Measurements from ENCODE around the gene C11orf24. TPM values are rescaled to one million over a fixed set of nuclear protein-coding genes. Genes with fewer than 3 reads are reported as not detected.

Gene C11orf24
- total RNA-seq, 1 donor from 2014 or later, result 20.8 TPM

DNA sequence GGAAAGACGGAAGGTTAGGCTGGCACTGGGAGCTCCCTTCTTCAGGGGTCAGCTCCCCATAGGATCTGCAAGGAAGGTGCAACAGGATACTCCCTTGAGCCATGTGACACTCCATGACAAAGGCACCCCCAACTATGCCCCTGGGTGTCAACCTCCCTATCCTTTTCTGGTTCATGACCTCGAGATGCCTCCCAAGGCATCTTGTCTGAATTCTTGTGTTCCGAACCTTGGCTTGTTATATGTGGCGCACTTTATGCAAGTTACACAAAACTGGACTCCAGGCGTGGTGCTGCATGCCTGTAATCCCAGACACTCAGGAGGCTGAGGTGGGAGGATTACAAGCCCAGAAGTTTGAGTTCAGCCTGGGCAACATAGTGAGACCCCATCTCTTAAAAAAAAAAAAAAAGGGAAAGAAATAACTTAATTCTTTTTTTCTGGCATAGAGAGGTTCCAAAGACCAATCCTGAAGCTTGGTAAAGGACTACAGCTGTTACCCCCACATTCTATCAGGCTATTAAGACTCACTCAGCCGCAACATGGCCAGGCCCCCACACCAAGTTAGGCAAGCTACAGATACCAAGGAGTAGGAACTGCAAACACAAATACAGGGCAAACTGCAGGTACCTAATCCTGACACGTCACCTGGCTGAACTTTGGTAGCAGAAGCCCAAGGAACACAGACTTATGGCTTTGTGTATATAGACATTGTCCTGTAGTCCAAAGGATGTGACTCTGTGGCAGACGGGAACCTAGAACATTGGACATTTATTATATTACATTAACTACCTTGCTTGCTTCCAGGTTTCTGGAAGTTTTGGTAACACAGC, 1.4 kb downstream of the C11orf24 start:
- DNase-seq (ENCODE audit: low read depth), result no peak

DNA sequence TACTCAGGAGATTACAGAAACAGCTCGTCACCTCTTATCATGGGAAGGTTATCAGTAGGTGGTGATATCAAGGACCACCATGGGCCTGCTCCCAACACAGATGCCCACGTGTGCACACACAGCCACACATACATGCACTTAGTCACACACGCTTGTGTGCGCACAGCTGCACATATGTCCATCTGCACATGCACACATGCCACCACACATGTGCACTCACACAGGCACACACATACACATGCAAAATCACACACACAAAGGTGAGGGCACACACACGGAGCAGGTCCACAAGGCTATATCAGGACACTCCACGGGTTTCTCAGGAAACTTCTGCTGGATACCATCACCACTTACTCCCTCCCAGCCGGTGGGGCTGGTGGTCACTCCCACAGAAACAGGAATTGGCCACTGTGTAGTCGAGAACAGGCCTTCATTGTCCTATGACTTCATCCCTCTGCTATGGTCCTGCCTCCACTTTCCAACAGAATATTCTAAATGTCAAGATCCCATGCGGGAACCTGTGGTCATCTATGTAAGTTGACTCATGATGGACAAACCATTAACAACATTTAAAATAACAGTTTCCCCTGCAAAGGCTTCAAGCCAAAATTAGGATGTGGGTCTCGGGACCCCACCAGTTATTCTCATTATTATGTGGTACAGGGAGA, 2.2 kb downstream of the C11orf24 start:
- DNase-seq (ENCODE audit: low read depth), result peak; percentile 54

DNA sequence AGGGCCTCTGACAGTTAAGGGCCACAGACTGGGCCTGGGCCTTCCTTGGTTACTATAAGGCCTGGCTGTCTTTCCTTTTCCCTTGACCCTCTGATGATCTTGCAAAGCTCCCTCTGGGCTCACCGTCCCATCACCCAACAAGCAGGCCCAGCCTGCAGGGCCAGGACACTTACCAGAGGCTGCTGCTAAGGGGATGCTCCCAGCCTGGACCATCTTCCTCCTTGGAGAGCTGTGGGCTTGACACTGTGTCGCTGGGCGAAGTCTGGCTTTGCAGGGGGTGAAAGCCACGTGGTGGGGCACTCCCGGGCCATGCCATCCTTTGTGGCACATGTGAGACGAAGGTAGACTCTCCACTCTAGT, 3.9 kb downstream of the C11orf24 start:
- no peak for DNase-seq (ENCODE audit: low read depth)

DNA sequence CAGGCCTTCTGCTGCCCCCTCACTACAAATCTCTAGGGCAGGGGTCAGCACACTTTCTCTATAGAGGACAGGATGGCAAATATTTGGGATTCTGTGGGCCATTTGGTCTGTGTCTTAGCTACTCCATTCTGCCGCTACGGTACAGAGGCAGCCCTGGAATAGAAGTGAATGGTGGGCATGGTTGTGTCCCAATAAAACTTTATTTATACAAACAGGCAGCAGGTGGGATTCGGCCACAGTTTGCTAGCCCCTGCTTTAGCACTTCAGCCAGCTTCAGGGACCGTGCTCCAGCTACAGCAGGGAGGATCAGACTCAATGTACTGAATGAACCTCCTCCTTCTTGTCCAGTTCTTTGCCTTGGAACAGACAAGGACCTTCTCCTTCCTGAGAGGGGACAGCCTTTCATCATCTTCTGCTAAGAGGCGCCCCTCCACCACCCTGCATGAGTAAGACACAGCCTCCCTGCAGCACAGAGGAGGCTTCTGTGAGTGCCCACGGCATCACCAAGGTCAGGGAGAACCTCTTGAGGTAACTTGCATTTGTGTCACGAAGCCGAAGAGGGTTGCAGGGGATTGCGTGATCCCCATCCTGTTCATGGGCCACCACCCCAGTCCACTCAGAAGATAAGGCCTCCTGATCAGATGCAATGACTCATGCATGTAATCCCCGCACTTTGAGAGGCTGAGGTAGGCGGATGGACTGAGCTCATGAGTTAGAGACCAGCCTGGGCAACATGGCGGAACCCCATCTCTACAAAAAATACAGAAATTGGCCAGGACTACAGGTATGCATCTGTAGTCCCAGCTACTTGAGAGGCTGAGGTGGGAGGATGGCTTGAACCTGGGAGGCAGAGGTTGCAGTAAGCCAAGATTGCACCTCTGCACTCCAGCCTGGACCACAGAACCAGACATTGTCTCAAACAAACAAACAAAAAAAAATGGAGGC, 4.6 kb downstream of the C11orf24 start:
- DNase-seq (ENCODE audit: low read depth), result no peak

DNA sequence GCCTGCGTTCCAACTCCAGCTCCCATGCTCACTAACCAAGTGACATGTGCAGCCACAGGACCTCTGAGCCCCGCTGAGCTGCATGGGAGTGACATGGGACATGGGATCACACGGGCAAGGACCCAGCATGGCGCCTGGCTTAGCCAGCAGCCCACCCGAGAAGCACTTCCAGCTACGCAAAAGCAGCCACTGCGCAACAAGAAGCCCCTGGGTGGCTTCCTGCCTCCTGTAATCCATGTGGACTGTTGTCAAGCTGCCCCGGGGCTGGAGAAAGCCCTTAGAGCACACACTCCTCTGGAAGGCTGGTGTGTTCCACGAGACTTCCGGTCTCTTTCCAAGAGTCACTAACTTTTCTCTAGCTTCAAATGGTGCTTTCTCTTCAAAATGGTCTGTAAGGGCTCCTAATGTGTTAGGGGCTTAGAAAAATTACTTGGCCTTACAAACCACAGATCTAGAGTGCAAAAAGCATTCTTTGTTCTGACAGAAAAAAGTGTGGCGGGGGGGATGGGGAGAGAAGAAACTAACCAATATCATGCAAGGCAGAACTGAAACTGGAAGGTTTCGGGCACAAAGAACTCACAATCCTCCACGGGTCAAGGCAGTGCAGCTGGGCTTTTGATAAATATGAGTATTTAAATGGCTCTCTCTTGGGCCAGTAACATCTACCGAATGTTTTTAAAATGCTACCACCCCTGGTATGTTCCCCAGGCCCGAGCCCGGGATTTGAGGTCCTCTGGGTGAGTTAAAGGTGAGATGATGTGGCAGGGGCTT, 5.5 kb downstream of the C11orf24 start:
- no peak for DNase-seq (ENCODE audit: low read depth)

DNA sequence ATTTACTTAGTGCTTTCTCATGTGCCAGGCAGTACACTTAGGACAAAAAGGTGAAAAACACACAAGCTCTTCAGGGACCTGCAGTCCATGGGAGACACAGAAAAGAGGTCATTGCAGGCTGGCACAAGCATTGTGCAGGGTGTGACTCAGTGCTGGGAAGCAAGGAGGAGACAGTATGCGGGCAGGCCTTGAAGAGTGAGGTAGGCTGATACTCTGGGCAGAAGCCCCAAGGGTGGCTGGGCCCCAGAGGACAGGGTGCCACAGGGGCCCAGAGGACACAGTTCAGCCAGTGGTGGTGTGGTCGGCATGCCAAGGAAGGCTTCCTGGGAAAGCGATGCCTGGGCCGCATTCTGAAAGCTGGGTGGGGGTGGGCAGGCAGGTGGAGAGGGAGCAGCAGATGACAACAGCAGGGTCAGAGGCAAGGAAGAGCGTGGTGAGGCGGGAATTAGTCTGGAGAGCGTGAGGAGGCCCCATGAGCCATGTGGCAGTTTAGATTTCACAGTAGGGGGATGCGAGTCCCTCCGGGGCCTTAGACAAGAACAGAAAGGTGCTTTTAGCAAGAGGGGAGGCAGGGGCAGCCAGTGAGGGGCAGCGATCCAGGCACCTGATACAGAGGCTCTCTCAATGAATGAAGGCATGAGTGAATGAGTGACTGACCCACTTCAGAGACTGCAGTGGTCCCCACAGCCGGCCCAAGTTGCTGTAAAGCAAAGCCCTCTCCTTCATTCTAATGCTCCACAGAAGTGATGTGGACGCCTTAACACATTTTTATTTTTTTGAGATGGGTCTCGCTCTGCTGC, 6.8 kb downstream of the C11orf24 start:
- DNase-seq (ENCODE audit: low read depth), result no peak

DNA sequence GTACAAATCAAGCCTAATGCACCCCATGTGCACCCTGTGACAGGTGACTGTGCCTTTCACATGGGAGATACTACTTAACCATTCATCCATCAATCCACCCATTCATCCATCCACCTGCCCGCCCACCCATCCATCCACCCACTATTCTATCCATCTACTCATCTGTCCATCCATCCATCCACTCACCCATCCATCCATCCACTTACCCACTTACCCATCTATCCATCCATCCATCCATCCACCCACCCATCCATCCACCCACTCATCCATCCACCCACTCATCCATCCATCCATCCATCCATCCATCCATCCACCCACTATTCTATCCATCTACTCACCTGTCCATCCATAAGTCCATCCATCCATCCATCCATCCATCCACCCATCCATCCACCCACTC, 7.5 kb downstream of the C11orf24 start:
- no peak for DNase-seq (ENCODE audit: low read depth)

DNA sequence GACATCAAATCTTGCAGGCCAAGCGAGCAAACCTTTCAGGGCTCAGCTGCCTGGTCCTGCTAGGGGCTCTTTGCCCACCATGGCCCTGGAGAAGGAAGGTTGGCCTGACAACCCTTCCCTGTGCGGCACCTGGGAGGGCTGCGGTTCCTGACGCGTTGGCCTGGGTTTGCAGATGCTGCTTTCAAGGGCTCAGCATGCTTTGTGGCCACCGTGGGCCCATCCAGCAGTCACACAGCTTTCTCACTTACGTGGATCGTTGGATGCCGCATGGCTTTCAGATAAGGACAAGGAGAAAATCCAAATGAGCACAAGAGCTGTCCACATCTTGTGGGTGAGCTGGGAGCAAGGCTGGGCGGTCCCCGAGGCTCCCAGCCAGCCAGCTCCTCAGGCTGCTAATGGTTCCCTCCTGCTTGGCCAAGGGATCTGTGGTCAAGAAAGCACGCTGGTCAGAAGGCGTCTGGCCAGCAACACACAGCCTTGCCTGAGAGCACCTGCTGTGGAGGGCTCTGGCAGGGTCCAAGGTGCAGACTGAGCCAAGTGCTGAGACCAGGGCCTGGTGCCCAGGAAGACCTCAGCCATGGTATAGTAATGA, 8.2 kb downstream of the C11orf24 start:
- no peak for DNase-seq (ENCODE audit: low read depth)

DNA sequence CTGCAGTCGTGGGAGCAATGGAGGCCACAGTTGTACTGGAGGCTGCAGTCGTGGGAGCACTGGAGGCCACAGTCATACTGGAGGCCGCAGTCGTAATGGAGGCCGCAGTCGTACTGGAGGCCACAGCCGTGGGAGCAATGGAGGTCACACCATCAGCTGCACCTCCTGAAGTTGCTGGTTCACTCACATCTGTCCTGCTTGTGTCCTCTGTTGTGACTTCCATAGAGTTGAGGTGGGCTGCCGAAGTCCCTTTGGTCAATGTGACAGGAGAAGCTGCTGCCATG, 9.3 kb downstream of the C11orf24 start:
- no peak for DNase-seq (ENCODE audit: low read depth)

DNA sequence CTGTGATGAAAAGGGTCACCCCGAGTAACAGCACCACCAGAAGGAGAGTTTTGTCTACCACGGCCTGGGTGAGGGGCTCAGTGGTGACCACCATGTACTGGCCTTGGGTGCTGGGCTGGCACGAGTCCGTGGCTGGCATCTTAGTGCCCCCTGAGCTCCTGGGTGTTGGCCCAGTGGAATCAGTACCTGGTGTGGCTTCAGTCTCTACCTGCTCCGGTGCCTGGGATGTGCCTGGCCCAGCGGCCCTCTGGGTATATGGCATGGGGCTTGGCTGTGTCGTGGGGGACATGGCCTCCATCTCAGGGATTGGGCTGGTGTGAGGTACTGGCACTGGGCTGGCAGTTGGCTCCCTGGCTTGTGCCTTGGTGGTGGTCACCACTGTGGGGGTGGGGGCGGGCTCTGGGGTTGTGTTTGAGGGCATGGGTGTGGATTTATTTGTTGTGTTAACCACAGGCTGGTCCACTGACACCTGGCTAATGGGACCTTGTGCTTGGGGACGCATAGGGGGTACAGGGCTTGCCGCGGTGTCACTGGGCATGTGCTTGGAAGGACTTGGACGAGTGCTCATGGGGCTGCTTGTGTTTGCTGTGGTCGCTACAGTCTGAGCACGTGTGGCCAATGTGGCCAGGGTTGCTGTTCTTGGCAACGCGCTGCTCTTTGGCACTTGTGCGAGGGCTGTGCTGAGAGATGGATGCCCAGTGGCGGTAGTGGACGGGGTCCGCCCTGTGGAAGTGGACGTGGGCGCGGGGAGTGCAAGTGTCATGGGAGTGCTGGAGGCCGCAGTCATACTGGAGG, 9.8 kb downstream of the C11orf24 start:
- DNase-seq (ENCODE audit: low read depth), result no peak

DNA sequence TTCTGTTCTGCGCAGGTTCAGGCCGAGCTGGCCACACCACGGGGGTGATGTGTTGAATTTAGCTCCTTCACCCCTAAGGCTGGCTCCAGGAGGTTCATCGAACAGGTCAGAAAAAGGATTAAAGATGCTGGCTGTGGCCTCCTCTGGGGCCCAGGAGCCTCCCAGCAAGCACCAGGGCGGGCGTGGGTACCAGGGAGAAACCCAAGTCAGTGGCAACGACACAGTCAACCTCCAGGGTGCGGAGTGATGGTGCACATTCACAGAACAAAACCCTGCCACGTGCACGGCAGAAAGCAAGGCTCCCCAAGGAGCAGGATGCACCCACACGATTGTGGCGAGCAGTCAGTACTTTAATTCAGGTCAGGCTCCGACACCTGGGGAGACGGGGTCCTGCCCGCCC, 10.8 kb downstream of the C11orf24 start:
- DNase-seq (ENCODE audit: low read depth), result no peak

DNA sequence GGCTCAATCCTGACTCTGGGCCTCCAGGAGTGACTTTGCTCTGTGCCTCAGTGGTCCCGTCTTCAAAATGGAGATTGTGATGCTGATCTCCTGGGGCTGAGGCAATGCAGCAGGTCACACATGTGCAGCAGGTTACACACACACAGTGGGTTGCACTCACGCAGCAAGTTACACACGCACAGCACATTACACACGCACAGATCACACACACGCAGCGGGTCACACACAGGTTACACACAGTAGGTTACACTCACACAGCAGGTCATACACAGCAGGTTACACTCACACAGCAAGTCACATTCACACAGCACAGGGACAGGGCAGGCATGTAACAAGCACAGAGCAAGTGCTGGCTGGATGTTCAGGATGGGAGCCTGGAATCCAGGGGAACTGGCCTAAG, 11.3 kb downstream of the C11orf24 start:
- DNase-seq (ENCODE audit: low read depth), result no peak

DNA sequence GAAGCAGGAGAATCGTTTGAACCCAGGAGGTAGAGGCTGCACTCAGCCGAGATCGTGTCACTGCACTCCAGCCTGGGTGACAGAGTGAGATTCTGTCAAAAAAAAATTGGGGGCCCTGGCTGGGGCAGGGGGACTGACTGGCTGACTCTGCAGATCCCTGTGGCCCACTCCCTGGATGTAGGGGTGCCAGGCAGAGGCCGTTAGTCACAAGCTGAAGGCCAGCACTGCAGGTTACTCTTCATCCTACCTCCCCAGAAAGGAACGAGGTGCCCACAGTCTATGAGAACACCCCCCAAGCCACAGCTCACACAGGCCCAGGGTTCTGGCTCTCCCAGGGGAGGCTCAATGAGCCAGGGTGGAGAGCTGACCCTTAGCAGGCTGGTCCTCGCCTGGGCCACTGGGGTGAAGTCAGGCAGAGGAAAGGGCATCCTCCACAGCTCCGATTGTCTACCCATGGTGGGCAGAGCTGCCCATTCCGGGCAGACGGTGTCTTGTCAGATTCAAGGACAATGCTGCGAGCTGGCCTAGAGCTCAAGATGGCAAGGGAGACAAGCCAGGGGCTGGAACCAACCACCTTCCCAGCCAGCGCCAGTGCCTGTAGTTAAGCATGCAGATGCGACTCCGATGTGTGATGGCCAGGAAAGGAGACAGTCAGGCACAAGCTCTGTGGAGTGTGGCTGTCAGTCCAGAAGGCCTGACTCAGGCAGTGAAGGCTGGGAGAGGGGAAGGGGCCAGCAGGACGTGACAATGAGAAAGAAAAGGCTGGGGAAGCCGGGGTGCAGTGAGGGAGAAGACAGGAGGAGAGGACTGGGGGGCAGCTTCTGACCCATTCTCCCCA, 12.4 kb downstream of the C11orf24 start:
- no peak for DNase-seq (ENCODE audit: low read depth)

DNA sequence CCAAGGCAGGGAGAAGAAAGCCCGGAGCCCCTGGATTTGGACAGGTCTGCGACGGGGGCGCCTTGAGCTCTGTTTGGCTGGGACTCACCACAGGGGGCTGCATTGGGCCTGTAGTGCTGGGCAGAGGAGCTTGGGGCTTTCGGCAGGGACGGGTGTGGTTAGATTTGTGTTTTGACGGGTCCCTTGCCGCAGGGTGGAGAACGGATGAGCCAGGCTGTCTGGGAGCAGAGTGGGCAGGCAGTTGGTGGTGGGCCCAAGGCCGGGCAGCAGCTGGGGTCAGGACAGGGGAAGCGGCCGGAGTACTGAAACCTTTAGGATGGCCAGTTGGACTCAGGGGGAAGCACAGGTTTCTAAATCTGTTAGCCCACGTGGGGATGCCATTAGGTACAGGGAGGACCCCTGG, 13.4 kb downstream of the C11orf24 start:
- no peak for DNase-seq (ENCODE audit: low read depth)

DNA sequence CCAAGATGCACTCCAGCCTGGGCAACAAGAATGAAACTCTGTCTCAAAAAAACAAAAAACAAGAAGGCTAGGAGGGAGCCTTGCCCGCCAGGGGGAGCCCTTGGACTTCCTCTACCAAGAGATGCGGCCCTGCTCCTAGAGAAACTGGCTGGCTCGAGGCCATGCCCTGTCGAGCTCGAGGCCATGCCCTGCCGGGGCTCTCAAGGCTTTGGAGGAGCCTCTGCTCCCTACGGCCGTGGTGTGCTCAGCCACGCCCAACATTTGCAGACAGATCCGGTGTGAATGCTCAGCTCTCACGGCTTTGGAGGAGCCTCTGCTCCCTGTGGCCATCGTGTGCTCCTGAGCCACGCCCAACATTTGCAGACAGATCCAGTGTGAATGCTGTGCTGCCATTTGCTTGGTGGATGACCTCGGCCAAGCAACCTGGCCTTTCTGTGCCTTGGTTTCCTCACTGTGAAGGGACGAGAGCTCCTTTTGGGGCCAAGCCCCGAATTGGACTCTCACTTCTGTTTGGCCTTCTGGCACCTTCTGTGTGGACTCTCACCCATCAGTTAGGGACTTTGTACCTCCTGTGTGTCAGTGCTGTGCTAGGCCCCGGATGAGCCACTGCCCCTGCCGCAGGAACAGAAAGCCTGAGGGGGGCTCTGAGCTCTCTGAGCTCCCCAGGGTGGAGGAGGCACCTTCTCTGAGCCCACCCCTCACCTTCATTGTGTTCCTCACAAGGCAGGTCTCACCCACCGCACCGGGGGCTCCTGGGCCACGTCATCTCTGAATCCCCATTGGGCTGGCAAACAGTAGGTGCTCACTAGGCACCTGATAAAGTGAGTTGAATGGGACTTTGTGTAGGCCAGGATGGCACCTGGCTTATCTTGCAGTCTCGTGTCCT, 14.1 kb downstream of the C11orf24 start:
- DNase-seq (ENCODE audit: low read depth), result peak; percentile 77

DNA sequence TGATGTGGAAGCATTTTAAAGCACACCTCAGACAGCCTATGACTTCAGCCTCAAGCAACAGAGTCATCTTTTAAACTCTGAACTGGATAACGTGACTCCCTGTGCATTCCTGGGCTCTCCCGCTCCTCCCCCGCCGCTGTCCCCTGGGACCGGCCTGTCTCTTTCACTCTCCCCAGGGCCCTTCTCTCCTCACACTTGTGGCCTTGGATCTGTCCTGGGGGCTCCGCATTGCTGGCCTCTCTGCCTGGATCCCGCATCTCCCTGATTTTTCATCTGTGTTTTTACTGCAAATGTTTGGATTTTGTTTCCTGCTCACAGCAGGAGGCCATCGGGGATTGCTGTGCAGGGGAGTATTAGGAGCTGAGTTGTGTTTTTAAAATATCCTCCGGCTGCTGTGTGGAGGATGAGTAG, 15.4 kb downstream of the C11orf24 start:
- DNase-seq (ENCODE audit: low read depth), result no peak

DNA sequence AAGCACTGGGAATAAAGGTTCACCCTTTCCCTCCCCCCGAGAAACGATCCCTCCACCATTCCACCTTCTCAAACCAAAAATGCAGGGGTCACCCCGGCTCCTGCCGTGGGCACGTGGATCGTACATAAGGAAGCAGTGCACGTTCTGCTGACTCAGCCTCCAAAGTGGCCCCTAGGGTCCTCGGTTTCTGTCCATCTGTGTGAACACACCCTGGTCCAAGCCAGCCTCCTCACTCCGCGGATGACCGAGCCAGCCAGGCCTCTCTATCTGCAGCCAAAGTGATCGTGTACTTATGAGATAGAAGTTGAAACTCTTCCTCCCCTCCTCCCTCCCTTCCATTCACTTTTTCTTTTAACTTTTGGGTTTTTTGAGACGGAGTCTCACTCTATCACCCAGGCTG, 16.2 kb downstream of the C11orf24 start:
- no peak for DNase-seq (ENCODE audit: low read depth)

DNA sequence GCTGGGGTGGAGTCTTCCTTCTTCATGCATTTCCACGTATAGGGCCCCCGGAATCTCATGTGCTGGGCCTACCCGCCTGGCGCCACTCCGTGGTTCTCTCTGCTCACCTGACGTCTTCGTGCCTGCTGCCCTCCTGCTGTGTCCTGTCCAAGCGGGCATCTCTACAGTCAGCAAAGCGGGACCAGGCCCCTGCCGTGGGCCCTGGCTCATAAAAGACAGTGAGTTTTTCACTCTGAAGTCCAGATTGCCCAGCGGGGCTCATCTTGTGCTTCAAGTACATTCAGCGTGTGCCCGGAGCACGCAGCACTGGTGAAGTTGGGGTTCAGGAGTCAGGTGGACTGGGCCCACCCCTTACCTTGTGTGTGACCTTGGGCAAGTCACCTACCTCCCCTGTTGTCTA, 17.4 kb downstream of the C11orf24 start:
- DNase-seq (ENCODE audit: low read depth), result no peak

All from renal cortical epithelial cell (primary cell).